NK-92 (cell line): ENCODE measurements around the gene MAEA.

ENCODE experiments used
- DNase-seq: peaks from one replicate; lab custom pipeline; 2025; ENCODE audit not compliant: unreplicated experiment; lab: John Stamatoyannopoulos, UW

Gene MAEA

DNA sequence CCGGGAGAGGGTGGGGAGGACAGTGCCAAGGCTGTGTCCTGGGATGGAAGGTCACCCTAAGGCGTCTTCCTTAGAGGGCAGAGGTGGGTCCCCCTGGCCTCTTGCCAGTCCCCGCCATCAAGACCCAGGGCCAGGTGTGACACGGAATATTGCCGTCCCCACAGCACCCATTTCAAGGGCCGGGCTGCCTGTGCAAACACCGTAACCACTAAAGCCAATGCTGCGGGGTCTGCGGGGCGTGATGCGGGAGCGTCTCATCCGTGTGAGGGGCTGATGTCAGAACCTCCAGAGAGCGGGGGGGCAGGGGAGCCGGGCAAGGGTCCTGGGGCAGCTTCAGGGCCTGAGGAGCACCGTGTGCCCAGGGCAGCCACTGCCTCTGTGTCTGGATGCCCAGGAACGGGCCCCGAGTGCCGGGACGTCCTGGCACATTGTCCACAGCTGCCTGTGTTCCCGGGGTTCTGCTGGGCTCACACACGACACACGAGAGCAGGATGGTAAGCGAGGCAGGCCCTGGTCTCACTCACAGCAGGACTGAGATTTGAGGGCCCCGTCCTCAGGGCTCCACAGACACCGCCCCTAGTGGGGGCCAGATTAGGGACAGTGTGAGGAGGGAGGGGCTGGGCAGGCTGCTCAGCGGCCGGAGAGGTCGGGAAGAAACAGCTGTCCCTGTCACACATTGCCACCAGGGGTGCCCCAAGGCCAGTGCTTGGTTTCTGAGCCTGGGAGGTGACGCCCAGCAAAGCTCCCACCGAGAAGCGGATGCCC, 87.3 kb downstream of the MAEA start:
- DNase-seq: no peak

DNA sequence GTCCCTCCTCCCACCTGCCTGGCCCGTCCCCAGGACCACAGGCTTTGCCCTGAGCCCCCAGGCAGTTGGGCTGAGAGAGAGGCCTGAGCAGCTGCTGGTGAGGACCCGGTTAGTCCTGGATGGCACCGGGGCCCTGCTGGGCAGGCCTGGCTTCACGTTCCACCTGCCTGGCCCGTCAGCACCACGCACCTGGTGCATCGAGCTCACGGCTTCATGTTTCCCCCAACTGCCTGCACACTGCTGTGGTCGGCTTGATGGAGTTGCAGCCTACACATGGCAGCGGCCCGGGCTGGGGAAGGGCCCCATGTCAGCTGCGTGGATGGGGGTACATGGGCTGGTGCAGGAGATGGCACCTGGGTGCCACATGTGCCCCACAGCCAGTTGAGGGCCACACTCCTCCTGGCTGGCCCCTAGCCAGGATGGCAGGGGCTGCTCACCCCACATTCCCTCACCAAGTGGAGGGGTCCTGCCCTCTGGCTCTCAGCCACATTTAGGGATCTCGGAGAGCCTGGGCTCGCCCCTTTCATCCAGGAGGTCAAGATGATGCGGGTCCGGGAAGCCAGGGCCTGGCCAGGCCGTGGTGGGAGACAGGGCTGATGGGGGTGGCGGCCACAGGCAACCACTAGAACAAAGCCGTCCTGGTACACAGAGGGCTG, 88.0 kb downstream of the MAEA start:
- DNase-seq: no peak

DNA sequence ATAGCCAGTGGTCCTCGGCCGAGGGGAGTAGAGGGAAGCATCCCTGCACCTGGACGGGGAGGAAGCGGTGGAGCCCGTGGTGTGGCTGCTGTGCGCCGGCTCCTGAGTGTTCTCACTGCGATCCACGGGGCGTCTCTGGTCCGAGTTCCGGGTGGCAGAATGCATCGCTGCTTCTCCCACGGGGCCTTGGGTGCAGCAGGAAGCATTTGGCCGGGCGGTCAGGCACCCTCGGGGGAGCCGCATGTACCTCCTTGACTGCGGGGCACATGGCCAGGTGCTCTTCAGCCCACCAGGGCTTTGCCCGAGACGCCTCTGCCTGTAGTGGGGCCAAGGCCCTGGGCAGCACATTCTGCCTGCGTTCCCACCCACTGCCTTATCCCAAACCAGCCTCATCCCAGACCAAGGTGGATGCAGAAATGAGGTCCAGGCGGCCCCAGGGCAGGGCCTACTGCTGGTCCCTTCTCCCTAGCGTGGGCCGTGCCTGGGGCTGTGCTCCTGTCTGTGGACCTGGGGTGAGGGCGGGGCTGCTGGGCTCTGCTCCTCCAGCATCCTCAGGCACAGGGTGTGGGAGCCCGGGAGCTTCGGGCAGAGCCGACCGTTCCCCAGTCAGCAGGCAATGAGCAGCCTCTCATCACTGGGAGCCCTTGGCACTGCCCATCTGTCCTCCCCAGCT, 89.0 kb downstream of the MAEA start:
- no peak for DNase-seq

DNA sequence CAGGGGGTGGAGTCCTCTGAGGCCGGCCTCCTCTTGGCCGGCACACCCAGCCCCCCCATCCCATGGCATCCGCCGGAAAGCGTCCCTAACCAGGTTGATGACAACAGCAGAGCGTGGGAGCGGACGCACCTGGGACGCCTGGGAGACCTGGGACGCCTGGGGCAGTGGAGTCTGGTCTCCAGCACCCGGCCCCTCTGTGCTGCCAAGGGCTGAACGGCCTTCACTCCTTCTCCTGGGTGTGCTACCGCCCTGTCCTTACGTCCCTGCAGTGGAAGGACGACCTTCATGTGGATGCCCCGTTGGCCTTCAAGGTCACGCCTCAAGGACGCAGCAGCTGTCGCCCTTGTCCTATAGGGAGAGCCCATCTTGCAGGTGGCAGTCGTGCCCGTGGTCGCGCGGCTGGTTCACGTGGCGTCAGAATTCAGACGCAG, 89.7 kb downstream of the MAEA start:
- DNase-seq: no peak

DNA sequence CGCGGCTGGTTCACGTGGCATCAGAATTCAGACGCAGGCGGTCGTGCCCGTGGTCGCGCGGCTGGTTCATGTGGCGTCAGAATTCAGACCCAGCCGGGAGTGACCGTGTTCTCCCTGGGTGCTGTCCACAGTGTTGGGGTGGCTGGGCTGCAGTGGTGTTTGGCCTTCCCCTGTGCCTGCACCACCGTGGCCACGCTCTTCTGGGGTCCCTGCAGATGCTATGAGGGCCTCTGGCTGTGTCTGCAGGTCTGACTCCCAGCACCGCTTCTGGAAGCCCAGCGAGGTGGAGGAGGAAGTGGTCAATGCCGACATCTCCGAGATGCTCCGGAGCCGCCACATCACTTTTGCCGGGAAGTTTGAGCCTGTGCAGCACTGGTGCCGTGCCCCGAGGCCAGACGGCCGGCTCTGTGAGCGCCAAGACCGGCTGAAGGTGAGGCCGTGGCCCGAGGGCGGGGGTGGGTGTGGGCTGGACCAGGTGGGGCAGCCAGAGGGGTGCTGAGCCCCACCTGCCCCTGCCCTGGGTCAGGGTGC, 90.2 kb downstream of the MAEA start:
- no peak for DNase-seq

DNA sequence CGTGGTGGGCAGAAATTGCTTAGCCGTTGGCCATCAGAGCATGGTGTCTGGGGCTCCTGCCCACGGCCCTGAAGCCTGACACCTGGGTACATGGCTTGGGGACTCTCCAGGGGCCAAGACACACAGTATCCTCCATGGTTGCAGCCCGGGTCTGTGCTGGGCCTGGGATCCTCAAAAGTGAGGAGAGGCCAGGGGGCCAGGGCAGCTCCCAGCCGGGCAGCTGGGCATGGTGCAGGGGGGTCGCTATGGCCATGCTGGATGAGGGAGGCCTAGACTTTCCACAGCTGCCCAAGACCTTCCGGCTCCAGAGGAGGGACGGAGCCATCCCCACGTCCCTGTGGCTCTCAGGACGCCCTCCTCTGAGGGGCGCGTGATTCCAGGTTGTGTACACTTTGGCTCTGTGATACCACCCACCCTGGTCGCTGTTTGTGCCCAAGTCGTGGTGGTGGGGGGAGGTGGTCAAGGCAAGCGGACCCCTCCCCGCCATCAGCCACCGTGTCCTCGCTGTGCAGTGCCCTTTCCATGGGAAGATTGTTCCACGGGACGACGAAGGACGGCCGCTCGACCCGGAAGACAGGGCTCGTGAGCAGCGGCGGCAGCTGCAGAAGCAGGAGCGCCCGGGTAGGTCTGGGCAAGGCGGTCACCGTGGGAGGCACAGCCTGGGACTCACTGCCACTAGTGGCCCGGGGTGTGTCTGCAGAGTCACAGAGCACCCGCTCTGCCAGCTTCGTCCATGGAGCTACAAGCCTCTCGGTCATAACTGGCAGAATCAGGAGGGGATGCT, 90.9 kb downstream of the MAEA start:
- DNase-seq: no peak

DNA sequence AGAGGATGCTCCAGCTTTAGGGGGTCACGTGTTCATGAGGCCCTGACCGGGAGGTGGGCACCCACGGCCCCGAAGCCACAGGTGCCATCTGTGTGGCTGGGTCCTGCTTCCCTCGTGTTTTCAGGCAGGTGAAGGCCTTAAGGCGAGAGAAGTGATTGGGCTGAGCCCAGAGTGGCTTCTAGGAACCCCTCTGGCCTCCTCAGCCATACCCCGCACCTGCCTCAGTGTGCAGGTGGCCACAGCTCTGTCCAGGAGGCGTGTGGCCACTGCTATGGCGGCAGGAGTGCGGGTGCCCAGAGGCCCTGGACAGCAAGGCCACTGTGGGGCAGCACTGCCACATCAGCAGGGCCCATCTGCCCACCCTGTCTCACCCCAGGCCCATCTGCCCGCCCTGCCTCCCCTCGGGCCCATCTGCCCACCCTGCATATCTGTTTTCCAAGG, 91.5 kb downstream of the MAEA start:
- DNase-seq: no peak

DNA sequence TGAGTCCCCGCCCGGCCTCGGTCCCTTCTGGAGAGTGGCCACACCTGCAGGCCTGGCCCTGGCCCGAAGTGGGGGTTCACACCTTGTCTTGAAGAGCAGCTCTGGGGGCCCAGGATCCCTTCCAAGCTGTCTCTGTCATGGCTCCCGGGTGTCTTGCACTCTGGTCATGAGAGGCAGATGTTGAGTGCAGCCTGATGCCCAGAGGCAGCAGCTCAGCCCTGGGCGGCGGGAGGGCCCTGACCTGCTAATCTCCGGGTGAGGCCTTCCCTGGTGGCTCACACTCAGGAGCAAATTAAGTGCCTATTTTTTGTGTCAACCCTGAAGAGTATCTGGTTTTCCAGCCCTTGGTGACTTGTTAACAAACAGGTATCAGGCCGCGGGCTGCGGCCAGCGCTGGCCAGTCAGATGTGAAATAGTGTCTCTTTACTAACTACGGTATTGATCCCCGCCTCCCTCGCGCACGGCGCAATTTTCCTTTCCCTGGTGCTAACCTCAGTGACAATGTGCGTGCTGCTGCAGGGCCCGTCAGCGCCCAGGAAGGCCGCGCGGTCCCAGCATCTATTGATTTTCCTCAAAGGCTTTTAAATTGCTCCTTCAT, 92.4 kb downstream of the MAEA start:
- DNase-seq: no peak

DNA sequence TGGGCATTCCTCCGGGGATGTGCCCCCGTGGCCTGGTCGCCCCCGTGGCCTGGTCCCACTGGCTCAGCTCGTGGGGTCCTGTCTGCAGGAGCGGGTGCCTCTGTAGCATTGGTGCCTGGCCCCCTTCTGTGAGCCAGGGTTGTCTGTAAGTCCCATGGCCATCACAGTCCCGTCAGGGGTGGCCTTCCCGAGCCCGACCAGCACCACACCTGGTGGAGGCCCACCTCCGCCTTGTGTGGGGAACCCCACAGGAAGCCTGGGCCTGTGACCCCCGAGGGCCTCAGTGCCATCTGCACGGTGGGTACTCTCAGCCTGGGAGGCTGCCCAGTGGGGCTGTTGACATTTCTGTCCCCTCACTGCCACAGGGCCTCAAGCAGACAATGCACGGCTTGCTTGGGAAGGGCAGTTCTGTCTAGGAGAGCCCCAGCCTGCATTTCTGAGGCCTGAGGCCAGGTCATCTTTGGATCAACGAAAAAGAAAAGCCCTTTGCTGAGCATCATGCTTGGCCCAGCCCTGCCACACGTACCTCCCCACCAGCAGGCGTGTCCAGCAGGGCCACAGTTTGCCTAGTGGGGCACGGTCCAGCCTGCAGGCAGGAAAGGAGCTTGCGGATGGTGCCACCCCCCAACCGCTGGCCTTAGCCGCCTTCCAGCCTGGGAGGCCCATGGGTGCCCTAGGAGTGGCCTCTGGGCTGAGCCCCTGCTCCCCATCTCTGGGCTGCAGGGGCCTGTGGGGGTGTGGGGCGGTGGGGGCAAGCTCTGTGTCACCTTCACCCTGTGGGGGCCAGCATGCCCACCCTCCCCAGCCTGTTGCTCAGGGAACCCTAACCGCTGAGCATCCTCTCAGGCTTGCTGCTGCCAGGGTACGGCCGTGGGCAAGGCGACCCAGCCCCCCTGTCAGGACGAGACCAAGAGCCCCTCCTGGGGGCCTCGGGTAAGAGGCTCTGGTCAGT, 93.4 kb downstream of the MAEA start:
- DNase-seq: no peak

DNA sequence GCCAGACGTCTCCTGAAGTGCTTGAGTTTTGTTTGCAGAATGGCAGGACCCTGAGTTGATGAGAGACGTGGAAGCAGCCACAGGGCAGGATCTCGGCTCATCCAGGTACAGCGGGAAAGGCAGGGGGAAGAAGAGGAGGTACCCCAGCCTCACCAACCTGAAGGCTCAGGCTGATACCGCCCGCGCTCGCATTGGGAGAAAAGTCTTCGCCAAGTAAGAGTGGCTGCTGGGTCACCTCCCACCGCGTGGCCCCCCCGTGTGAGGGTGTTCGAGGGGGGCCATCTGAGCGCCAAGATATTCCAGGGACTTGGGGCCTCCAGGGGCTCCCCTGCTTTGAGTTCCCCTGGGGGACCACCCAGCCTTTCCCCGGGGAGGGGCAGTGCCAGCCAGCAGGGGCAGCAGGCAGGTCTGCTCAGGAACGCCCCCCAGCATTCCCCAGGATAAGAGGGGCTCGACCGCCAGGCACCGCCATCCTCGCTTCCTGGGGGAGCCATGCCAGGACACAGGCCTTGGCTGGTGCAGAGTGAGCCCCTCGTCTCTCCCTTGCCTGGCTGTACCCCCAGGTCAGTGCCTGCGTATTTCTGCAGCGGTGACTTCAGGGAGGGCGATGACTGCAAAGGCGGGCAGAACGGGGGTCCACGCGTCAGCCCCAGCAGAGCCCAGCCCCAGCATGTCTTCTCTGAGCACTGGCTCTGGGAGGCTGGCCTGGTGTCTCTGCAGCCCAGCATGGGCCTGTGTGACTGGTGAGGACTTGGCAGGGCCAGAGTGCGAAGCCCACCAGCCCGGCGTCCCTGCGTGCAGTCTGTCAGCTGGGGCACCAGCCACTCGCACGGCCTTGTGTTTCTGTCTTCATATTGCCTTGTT, 94.3 kb downstream of the MAEA start:
- DNase-seq: no peak

DNA sequence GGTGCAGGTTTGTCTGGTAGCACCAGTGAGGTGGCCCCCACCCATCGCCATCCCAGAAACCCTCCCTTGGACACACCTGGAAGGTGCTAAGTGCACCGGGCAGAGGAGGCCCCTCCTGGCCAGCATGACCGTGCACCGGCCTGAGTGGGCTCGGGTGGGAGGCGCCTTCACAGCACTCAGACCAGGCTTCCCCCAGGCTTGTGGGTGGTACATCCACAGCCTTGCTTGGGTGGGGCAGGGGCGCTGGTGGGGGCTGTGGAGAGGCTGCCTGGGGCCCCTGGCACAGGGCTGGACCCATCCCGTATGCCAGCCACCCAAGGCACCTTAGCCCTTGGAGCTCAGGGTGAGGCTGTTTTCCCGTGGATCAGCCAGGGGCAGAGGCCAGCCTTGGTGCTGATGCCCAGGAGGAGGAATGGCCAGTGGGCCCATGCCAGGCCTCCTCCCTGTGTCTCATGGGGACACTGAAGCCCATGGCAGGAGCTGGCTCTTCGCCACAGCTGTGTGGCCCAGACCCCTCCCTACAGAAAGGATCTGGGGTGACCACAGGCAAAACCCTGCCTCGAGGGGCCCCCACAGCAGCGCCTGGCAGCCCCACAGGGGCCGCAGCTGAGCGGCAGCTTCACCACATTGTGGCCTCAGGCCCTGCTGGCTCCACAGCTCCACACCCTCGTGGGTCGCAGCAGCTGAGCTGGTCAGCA, 95.1 kb downstream of the MAEA start:
- DNase-seq: no peak

DNA sequence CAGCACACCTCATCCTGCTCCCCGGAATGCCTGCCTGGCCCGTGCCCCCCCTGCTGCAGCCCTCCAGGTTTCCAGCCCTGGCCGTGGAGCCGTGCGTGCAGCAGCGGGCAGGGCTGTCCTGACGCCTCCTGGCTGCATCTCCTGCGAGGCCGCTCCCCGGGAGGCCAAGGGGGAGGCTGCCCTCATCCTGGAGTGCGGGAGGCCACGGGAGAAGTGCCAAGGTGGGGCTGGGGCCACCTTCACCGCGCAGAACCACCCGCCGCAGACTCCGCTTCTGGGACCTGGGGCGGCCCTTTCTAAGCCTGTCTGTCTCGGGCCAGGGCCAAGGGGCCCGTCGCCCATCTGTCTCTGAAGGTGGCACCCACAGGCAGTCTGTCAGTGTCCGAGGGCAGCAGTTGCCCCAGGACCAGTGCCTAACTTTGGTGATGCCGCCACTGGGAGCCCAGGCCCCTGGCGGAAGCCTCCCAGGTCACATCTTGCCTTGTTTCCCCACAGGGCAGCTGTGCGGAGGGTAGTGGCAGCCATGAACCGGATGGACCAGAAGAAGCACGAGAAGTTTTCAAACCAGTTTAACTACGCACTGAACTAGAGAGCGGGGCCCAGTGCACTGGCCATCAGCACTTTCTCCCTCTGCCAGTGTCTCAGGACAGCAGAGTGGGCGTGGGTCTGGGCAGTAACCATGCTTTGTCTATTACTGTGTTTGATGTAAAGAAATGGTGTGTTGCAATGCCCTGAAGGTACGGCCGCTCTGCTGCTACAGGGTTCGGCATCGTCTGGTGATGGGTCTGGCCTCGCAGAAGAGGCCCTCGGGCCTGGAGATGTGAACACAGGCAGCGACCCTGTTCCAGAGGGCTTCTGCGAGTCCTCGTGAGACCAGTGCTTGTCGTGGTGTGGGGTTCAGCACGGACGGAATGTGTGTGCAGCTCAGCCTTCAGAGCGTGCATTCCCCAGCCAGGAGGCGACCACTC, 96.0 kb downstream of the MAEA start:
- no peak for DNase-seq
